ENCODE measurements around the gene AKAP5.

The AKAP5 gene

DNA sequence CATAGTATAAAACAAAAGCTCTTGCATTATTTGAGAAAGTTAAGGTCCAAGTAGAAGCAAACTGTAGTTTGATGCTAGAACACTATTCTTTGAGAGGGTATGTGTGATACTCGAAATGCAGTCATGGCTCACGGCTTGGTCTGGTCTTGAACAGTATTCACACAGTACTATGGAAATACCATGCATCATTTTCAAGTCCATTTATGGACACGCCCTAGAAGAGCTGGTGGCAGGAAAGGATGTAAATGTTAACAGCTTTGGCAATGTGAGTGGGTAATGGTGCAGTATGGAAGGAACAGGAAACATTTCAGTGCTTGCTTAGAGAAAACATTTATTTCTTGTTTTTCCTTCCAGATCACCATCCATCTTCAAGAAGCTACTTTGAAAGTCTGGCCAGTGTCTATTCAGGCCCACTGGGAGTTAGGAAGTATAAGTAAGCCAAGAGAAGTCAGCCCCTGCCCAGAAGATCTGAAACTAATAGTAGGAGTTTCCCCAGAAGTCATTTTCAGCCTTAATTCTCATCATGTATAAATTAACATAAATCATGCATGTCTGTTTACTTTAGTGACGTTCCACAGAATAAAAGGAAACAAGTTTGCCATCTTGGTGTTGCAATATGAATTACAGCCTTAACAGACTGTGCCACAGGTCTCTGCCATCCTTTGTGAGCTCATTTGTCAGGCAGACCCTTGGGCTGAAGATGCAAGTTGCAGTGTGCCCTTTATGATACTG, 5.7 kb upstream of the AKAP5 start:
- in situ Hi-C loops (cut with MboI; ENCODE audit: low sequenced_read_pairs): no loop called here

DNA sequence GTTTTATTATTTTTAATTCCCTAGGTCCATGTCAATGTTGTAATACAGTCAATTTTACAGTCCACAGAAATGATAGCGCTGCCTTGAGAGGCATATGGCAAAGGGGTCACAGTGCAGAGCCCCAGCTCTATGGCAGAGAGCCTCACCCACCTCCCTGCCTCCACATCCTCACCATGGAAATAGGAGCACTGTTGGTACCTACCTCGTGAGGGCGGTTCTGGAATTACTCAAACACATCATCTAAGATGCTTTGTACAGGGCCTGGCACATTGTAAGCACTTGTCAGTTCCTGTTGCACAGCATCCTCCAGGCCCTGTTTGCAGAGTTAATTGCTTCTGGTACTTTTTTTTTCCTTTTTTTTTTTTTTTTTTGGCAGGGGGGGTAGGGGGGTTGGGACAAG, 4.1 kb upstream of the AKAP5 start:
- in situ Hi-C loops (cut with MboI; ENCODE audit: low sequenced_read_pairs): no loop called here

DNA sequence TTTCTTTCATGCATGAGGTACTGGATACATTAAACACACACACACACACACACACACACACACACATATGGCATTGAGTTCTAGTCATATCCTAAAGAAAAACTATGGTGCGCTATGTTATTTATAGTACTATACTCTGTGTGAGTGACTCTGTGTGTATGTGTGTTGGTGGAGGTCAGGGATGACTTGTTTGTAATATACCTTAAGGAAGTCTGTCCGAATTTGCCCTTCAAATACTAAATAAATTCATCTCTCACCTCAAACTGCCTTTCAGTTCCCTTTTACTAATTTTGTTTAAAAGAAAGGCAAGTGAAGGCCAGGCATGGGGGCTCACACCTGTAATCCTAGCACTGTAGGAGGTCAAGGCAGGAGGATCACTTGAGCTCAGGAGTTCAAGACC, 2.1 kb upstream of the AKAP5 start:
- in situ Hi-C loops (cut with MboI; ENCODE audit: low sequenced_read_pairs): no loop called here

DNA sequence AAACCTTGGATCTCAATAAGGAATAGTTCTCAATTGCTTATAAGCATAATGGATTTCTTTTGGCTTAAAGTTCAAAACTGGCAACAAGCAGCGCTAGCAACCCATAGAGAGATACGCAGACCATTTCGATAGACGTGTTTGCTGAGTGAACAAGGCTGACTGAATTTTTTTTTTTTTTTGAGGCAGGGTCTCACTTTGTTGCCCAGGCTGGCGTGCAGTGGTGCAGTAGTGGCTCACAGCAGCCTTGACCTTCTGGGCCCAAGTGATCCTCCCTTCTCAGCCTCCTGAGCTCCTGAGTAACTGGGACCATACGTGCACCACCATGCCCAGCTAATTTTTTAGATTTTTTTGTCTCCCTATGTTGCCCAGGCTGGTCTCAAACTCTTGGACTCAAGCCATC, 1.4 kb upstream of the AKAP5 start:
- in situ Hi-C loops (cut with MboI; ENCODE audit: low sequenced_read_pairs): no loop called here

DNA sequence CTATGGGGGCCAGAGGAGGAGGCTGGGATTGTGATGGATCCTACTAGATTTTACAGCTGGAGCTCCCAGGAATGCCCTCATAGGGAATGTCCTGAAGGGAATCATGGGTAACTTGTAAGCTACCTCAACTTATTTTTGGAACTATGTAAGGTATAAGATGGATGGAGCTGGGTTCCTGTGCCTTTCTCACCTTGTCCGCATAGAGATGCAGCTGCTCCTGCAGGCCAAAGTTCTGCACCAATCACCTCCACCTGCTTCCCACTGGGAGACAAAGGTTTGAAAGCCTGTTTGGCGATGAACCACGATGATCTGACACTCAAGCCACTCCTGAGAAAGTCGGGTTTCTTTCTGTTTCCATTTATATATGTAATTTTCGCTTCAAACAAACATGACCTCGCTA, 648 bp upstream of the AKAP5 start:
- in situ Hi-C loops (cut with MboI; ENCODE audit: low sequenced_read_pairs): no loop called here

DNA sequence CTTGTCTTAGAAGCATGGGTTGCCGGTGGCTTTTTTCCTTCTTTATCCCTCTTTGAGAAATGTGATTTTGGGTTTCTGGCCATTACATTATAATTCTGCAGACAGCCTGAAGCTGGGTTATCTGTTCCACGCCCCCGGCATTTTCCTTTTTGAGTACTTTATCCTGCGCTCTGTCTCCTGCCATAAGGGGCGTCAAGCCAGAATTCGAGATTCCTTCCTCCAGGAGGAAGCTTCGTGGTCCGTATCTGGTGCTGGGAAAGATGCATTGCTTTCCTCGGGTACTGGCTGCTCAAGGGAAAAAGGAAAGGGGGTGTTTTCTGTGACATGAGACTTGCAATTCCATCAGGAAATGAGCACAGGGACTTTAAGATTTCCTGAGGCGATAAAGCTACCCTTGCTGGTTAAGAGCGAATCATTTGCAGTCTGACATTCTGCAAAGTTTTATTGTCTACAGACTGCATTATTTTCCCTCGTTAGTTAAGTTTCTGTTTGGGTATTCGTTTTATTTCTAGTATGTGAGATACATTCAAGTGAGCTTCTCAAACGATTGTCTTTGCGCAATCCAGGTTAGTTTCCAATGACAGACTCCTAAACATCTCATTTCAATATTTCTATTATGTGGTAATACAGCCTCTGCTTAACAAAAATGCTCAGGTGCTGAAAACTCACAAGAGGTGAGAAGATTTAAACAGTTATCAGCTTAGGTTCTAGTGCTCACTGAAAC, 694 bp downstream of the AKAP5 start:
- in situ Hi-C loops (cut with MboI; ENCODE audit: low sequenced_read_pairs): no loop called here

DNA sequence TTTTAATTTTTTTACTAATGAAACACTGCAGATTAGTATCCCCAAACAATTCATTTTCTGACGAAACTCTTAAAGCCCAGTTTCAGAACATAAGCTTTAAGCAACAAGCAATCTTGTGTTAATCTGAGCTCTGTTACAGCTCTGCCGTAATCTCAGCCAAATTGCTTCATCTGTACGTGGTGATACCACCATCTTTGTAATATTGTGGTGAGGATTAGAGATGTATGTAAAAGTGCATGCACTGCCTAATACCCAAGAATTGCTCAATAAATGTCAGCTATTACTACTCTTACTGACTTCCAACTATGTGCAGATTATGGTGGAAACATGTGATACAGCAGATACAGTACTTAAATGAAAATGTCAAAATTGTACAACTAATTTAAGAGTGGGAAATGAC, 1.8 kb downstream of the AKAP5 start:
- in situ Hi-C loops (cut with MboI; ENCODE audit: low sequenced_read_pairs): no loop called here

DNA sequence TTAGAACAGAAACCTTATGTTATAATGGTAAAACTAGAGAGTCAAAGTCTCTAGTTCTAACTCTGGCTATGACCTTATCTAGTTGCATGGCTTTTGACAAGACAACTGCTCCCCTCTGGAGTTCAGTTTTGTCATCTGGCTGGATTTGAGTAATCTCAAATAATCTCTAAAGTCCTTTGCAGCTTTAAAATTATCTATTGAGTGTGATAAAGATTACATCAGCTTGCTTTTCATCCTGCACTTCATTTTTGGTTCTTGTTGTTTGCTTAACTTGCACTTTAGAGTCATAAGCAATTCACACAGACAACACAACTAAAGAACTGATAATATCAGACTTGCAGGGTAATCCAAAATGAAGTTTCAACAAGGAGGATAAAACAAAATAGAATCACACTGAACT, 2.3 kb downstream of the AKAP5 start:
- in situ Hi-C loops (cut with MboI; ENCODE audit: low sequenced_read_pairs): no loop called here

DNA sequence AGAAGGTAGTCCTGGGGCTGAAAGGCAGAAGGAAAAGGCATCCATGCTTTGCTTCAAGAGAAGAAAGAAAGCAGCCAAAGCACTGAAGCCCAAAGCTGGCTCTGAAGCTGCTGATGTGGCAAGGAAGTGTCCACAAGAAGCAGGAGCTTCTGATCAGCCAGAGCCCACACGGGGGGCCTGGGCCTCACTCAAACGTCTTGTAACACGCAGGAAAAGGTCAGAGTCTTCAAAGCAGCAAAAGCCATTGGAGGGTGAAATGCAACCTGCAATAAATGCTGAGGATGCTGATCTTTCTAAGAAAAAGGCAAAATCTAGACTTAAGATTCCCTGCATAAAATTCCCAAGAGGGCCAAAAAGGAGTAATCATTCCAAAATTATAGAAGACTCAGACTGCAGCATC, 3.2 kb downstream of the AKAP5 start:
- in situ Hi-C loops (cut with MboI; ENCODE audit: low sequenced_read_pairs): no loop called here

DNA sequence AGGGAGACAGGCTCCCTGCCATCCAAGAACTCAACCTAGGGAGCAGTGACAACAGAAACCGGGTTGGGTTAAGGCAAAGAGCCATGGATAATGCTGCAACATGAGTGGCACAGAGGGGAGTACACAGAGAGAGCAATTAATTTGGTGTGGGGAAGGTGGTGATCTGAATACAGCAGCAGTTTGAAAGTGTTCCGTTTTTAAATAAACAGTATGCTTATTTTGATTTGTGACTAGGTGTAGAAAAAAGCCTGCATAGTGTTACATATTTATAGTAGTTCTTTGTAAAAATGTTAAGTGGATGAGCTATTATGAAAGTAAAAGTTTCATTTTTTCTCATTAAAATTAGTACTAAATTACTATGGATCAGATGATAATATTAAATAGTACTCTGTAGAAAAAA, 8.7 kb downstream of the AKAP5 start:
- in situ Hi-C loops (cut with MboI; ENCODE audit: low sequenced_read_pairs): no loop called here

DNA sequence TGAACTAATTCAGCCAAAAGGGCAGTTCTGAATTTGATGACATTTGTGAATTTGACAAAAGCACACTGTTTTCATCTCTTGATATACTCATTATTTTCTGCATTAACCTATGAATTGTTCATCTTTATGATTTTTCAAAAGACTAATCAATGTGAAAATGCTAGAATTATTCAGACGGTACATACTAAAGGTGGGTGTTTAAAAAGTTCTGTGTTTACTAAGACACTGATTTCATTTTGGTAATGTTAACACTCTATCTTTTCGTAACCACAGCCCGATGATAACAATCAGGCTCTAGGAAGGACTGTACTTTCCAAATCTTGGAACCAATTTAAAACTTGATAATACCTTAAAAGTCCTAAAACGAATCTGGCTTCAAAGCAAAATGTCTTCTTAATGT, 9.4 kb downstream of the AKAP5 start:
- in situ Hi-C loops (cut with MboI; ENCODE audit: low sequenced_read_pairs): no loop called here

DNA sequence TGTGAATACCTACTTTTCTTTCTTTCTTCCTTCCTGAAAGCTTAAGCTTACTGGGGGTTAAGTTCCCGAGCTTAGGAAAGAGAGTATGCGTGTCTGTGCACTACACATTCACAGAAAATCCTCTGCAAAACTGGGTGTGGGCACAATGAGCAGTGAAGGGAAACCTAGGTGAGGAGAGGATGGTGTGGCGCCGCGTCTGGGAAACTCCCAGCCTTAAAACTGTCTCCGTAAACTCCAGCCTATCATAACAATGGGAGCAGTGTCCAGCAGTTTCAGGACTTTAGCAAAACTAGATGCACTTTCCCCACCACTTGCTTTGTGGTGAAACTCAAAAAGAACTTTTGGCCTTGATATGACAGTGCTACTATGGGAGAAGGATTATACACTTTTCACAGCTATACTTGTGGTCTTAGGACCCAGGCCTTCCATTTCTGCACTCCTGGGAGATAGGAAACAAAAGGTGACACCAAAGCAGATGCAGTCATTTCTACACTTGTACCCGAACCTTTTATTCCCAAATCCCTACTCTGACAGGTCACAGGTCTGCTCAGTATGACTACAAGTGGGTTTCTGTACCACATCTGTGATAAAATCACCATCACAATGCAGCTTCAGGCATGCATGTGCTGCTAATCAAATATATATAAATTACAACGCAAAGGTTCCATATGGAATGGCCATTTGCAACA, 10.4 kb downstream of the AKAP5 start:
- in situ Hi-C loops (cut with MboI; ENCODE audit: low sequenced_read_pairs): no loop called here

DNA sequence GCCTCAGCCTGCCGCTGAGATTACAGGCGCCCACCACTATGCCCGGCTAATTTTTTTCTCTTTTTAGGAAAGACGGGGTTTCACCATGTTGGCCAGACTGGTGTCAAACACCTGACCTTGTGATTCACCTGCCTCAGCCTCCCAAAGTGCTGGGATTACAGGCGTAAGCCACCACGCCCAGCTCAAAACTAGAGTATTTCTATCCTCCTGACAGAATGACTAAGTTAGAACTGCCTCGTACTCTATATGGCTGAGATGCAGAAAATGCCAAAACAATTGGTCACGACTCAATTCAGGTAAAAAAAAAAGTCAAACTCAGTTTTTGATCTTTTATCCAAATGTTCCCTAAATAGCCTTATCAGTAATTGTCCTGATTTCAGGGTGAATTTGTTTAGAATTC, 11.1 kb downstream of the AKAP5 start:
- in situ Hi-C loops (cut with MboI; ENCODE audit: low sequenced_read_pairs): no loop called here

DNA sequence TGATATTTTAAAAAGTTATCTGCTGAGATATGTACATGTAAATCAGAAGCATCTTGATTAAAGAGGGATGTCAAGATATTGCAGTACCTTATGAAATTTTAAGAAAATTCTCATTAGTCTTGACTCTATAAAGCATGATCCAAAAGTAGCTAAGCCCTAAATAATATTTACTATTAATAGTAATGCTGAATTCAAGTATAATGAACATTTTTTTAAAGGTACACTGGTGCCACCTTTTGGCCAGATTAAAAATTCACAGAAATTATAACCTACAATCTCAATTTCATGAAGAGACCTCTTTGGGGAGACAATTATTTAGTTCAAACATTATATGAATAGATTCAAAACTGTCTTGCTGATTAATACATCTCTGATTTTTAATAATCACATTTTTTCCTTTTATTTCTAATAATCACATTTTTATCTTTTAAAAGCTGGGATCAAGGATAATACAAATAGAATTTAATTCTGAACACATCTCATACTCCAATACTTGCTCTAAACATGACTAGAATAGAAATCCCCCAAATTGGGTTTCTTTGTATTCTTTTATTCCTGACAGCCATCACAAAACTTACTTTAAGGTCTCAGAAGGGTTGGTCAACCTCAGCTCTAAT, 13.4 kb downstream of the AKAP5 start:
- in situ Hi-C loops (cut with MboI; ENCODE audit: low sequenced_read_pairs): no loop called here

DNA sequence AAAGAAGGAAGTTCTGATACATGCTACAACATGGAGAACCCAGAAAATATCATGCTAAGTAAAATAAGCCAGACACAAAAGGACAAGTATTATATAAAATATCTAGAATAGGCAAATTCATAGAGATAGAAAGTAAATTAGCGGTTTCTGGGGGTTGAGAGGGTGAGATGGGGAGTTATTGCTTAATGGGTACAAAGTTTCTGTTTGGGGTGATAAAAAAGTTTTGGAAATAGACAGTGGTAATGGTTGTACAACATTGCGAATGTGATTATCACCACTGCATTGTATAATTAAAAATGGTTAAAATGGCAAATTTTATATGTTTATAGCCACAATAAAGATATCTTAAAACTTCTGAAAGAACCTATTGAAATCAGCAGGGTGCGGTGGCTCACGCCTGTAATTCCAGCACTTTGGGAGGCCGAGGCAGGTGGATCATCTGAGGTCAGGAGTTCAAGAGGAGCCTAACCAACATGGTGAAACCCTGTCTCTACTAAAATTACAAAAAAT, 23.3 kb downstream of the AKAP5 start:
- in situ Hi-C loops (cut with MboI; ENCODE audit: low sequenced_read_pairs): no loop called here

DNA sequence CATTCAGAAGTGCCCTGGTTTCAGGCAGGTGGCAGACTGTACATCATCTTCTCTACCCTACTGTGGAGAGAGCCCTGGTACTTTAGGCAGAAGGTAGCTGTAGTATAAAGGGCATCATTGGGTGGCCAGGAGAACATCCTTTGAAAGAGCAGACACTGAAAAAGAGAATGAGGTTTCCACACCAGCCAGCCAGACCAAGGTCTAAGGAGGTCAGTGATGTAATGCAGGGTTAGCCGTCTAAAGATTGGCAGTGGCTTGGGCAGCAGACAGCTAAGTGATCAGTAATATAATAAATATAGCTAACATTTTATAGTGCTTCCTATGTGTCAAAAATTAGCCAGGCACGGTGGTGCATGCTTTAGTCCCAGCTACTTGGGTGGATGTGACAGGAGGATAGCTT, 26.3 kb downstream of the AKAP5 start:
- in situ Hi-C loops (cut with MboI; ENCODE audit: low sequenced_read_pairs): no loop called here

DNA sequence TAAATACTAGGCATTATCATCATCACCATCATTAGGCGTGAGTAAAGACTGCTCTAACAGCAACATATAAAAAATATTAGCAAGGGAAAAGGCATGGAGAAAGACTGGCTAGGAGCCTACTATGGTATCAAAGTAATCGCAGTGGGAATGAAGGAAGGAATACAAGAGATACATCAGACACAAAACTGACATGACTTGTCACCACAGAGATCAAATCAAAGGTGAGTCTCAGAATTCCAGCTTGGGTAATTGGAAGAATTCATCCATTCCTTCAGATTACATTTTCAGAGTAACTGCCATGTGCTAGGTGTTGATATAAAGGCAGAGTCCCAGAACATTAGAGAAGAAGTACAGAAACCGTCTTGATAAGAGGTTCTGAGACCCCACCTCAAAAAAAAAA, 28.2 kb downstream of the AKAP5 start:
- in situ Hi-C loops (cut with MboI; ENCODE audit: low sequenced_read_pairs): no loop called here

DNA sequence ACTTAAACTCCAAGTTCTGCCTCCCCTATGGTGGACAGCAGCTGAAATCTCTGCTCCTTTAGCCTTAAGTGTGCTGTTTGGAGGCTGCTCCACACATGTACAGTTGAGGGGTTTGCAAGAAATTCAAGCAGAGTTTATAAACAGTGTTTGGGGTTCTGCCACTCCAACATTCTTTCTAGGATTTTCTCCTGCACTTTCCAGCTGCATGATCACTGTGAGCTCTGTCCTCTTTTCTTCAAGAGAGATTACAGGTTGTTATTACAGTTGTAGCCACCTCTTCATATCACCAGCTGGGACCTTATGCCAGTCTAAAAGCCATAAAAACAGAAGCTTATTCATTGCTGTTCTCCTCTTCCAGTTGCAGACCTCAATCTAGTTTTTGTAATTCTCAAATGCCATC, 30.0 kb downstream of the AKAP5 start:
- in situ Hi-C loops (cut with MboI; ENCODE audit: low sequenced_read_pairs): no loop called here

DNA sequence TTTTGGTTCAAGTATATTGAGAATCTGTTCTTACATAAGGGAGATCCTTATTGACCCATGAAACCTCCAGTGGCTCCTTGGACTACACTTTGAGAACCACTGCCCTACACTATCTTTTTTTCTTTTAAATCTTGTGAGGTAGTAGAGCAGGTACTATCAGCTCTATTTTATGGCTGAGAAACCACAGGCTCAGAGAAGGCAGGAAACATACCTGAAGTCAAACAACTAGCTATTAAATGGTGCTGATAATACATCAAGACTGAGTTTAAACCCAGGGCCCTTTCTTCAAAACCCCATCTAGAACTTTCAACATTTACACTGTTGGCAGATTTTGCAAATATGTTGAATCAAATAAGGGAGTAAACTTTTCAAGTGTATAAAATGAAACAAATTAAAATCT, 31.5 kb downstream of the AKAP5 start:
- in situ Hi-C loops (cut with MboI; ENCODE audit: low sequenced_read_pairs): no loop called here

DNA sequence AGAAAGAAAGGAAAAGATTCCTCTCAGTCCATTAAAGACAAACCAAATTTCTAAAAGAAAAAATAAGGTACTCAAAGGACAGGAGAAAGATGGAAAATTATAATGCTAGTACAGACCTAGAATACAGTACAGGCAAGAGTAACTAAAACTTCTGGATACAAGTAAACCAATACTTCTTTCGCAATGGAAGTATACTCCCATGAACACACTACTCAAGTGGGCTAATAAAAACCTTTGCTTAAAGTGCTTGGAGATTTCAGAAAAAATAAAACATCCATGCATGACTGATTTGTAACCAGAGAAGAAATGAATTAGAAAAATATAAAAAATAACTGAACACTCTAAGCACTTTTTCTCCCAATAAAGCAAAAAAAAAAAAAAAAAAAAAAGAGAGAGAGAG, 34.8 kb downstream of the AKAP5 start:
- in situ Hi-C loops (cut with MboI; ENCODE audit: low sequenced_read_pairs): no loop called here

DNA sequence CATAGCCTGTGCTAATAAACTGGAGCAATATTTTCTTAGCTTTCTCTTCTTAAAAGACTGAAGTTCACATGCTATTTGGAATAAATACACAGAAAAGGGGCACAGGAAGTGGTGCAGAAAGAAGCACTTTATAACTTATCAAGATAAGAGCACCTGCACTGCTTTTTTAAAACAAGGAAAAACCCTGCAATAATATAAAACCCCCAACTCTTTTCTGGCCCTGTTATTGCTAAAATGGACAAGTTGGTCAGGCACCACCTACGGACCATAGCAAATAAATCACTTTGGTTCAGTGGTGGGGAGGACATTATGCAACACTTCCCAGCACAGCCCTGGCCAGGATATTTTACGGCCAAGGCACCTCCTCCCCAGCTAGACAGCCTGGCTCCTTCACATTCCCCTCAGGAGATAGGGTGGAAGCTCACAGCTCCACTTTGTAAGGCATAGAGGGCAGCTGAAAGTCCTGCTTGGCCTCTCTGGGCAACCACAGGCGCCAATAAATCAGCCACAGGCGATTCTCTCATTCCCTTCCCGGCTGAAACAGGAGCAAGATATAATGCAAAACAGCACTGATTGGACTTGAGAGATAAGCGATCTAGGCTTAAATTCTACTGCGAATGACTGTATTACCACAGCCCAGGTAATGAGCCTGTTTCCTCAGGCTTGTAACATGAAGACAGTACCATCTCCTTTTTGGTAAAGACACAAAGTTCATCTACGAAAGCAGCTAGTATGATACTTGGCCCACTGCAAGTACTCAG, 36.3 kb downstream of the AKAP5 start:
- in situ Hi-C loops (cut with MboI; ENCODE audit: low sequenced_read_pairs): no loop called here
